GM21825 (cell line): ENCODE measurements around the gene PDE4A.
"Not testable (repeated sequence)": the region's sequence is repeated elsewhere in the genome, so short reads cannot be mapped to it uniquely, and the experiment has no call there.

Source experiments
- ATAC-seq: cut with Tn5 transposase; IDR thresholded peaks from one replicate; pipeline ENCODE4 v1.9.1; 2021; ENCODE audit warnings: mild to moderate bottlenecking, moderate library complexity; ENCODE audit not compliant: unreplicated experiment

Gene PDE4A

DNA sequence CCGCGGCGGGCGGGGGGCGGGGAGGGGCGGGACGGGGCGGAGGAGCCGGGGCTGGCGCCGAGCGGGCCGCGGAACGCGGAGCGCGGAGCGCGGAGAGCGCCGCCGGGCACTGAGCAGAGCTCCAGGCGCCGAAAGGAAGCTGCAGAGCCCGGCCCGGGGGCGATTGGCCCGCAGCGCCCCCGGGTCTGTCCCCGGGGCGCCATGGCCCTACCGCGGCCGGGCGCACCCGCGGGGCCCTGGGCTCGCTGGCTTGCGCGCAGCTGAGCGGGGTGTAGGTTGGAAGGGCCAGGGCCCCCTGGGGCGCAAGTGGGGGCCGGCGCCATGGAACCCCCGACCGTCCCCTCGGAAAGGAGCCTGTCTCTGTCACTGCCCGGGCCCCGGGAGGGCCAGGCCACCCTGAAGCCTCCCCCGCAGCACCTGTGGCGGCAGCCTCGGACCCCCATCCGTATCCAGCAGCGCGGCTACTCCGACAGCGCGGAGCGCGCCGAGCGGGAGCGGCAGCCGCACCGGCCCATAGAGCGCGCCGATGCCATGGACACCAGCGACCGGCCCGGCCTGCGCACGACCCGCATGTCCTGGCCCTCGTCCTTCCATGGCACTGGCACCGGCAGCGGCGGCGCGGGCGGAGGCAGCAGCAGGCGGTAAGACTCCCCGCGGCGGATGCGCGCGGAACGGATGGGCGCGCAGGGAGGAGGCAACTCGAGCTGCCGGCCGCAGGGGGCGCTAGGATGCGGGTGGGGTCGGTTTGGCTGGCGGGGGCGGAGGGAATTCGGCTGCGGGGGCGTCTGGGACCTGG, at the start of gene PDE4A:
Gene PDE4A, plus strand, starts transcription at position 95 of the 796 bp plus-strand sequence. Its CDS starts 227 bp downstream, at position 322.
- no peak for ATAC-seq

DNA sequence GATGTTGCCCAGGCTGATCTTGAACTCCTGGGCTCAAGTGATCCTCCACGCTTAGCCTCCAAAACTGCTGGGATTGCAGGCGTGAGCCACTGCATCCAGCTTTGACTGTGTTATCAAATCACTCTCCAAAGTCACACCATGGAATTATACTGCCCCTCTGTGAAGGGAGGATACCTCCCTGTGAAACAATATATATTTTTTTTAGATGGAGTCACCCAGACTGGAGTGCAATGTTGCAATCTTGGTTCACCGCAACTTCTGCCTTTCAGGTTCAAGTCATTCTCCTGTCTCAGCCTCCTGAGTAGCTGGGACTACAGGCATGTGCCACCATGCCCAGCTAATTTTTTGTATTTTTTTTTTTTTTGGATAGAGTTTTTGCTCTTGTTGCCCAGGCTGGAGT, 47.6 kb upstream of the PDE4A start:
- ATAC-seq: no peak

DNA sequence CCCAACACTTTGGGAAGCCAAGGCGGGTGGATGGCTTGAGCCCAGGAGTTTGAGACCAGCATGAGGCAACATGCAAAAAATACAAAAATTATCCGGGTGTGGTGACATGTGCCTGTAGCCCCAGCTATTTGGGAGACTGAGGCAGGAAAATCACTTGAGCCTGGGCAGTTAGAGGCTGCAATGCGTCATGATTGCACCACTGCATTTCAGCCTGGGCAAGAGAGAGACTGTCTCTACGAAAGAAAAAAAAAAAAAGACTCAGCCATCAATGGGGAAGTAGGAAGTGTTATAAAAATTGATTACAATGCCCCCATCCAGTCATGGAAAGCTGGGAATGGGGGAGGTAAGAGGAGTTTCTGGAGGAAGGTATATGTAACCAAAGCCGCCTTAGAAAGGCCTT, 45.4 kb upstream of the PDE4A start:
- ATAC-seq: no peak

GRCh38 chr19:10377140-10377640, 43.1 kb upstream of the PDE4A start:
- ATAC-seq: not testable (repeated sequence)

DNA sequence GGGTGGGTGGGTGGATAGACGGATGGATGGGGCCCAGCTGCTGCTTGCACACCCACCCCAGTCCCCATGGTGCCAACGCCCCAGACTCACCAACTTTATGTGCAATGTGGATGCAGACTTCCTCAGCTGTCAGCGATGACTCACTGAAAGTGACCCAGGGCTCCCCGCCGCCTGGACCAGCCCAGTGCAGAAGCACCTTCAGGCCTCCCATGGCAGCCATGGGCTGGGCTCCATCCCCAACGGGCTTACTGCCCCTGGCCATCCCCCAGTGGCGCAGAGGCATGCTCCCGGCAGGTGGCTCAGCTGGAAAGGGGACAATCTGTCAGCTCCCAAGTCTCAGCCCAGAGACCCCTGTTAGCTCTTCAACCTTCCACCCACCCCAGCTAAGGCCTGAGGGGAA, 42.2 kb upstream of the PDE4A start:
- no peak for ATAC-seq

GRCh38 chr19:10379880-10380312, 40.4 kb upstream of the PDE4A start:
- ATAC-seq: no peak

GRCh38 chr19:10380313-10381102, 39.8 kb upstream of the PDE4A start, which contains the start of gene TYK2:
Gene TYK2, minus strand, starts transcription at chr19:10380572. Its CDS starts 2,166 bp downstream, at chr19:10378406.
- ATAC-seq: peak; percentile 93

DNA sequence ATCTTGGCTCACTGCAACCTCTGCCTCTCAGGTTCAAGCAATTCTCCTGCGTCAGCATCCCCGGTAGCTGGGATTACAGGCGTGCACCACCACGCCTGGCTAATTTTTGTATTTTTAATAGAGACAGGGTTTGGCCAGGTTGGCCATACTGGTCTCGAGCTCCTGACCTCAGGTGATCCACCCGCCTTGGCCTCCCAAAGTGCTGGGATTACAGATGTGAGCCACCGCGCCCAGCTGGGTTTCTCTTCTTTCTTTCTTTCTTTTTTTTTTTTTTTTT, 37.2 kb upstream of the PDE4A start:
- ATAC-seq: not testable (repeated sequence)

DNA sequence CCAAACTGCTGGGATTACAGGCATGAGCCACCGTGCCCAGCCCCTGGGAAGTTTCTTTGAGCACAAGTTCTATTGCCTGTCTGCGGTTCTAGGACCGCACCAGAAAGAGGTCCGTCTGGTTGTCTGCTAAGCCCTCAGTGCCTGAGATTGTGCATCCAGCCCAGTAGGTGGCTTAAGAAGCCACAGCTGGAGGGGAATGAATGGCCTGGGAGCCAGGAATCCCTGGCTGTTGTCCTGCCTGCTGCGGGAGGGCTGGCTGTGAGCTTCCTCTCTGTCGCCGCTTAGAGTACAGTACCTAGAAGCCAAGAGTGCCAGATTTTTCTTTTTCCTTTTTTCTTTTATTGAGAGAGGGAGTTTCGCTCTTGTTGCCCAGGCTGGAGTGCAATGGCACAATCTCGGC, 35.8 kb upstream of the PDE4A start:
- no peak for ATAC-seq

DNA sequence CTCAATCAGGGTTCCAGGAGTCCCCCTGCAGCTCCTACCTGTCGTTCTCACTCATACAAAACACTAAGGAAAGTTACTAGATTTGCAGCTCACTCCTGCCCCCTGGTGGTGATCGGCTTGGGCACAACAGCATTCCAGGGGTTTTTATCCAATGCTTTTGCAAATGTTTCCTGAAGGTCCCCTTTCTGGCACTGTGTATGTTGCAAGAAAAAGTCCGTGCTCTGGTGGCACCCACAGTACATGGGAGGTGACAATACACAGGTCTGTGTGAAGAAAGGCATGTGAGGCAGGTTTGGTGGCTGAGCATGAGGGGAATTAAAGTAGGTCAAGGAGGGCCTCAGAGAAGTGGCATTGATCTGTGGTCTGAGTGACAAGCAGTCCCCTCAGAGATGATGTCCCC, 31.4 kb upstream of the PDE4A start:
- no peak for ATAC-seq

- ATAC-seq: no peak
Observed at GRCh38 chr19:10389863-10390262, 30.5 kb upstream of the PDE4A start.

- ATAC-seq: no peak
Observed at GRCh38 chr19:10390652-10391286, 29.6 kb upstream of the PDE4A start.

DNA sequence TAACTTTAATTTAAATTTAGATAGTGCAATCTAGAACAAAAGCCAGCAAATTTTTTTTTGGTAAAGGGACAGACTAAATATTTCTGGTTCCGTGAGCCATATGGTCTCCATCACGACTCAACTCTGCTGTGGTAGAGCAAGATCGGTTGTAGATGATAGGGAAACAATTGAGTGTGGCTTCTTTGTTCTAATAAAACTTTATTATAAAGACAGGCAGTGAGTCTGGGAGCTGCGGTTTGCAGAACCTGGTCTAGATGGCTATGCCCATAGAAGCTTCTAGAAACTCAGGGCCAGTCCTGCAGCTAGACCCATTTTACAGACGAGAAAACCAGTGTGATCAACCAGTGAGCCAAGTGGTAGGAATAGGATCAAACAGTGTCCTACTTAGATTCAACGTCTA, 28.2 kb upstream of the PDE4A start:
- ATAC-seq: no peak

DNA sequence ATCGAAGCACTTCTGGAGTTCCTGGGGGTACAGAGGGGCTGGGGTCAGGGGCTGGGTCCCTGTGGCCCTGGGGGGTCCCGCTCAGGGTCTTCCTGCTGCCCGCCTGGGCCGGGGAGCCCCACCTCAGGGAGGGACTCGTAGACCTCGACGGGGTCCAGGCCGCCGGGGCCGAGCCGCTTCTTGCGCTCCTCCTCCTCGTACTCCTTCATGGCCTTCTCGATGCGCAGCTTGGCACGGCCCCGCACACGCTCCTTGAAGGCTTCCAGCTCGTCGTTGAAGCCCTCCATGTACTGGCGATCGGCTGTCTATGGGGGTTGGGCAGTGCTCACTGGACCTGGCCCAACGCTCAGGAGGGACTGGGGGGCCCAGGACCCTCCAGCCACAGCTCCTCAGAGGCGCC, 27.2 kb upstream of the PDE4A start:
- ATAC-seq: no peak

- ATAC-seq: no peak
Observed at GRCh38 chr19:10395003-10395402, 25.3 kb upstream of the PDE4A start.

DNA sequence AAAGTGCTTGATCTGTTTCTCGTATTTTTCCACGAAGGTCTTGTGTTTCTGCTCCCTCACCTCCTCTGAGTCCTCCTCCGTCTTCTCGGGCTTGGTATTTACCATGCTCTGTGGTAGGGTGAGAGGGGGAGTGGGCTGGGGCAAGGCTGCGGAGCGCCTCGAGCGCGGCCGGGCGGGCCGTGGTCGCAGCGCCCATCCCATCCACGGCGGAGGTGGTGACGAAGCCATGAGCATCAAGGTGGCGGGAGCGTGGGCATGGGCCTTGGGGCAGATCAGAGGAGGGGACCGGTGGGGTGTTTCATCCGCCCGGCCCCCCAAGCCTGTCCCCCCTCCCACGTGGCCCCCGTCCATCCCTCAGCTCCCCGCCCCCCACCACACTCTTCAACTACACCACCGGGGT, 24.9 kb upstream of the PDE4A start:
- no peak for ATAC-seq

GRCh38 chr19:10395917-10396316, 24.4 kb upstream of the PDE4A start:
- no peak for ATAC-seq

- ATAC-seq: no peak
Observed at GRCh38 chr19:10398819-10399218, 21.5 kb upstream of the PDE4A start.

DNA sequence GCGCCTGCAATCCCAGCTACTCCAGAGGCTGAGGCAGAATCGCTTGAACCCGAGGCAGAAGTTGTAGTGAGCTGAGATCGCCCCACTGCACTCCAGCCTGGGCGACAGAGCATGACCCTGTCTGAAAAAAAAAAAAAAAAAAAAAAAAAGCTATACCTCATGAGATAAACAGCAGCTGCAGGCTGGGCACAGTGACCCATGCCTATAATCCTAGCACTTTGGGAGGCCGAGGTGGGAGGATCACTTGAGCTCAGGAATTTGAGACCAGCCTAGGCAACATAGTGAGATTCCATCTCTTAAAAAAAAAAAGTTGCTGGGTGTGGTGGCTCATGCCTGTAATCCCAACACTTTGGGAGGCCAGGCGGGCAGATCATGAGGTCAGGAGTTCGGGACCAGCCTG, 21.0 kb upstream of the PDE4A start:
- ATAC-seq: not testable (repeated sequence)

GRCh38 chr19:10399878-10400277, 20.5 kb upstream of the PDE4A start:
- no peak for ATAC-seq

DNA sequence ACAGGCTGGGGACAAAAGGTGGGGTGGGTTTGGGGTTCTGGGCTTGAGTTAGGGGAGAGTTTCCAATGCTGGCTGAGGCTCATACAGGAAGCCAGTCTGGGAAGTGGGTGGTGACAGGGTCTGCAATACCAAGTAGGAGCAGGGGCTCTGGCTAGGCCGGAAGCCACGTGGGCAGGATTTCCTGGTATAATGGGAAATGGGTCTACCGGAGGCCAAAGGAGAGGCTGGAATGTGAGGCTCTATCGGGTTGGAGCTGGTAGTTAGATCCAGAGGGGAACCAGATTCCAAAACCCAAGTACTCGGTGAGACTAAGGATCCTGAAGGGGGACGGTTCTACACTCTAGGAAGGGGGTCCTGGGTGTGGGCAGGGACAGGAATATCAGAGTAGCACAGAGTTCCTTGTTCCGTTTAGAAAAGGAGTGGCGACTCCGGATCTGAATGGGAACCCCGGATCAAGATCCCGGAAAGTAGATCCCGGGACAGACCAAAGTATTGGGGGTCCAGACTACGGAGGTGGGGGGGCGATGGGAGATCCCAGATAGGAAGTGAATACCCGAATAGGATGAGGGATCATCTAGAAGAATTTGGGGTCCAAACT, 17.8 kb upstream of the PDE4A start:
- no peak for ATAC-seq
